ENCODE data around the gene CORO2B. TPM values are rescaled to one million over a fixed set of nuclear protein-coding genes. Genes with fewer than 3 reads are reported as not detected.

Gene CORO2B
- polyA plus RNA-seq, 2 donors: 0.24 to 0.35 TPM

DNA sequence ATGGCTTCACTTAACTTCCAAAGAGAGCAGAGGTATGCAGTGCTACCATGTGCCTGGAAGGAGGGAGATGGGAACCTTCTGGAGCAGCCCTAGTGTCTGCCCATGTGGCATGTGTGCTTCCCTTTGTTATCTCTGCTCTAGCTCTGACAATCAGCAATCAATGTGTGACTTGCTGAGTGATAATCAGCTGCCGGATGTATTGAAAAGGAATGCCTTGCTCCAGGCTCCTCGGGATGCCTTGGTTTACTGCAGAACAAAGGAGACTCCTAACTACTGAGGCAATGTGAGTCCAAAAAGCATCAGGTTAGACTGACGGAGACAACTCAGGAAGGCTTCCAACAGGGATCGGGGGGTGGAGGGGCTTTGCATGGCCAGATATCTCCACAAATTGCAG, 36.0 kb upstream of the CORO2B start:
- Histone ChIP-seq H3K9me3 (ENCODE audit: control insufficient read depth in 2 of 2, insufficient read depth in 1 of 2, low read depth in 1 of 2, low read length in 1 of 2) (no peaks in the 10 kb centered on the region), H3K4me1 (ENCODE audit: control insufficient read depth in 2 of 2, insufficient read depth in 2 of 2, low read length in 1 of 2) (peaks cover 0 to 5% of the 10 kb centered on the region in 2 donors), H3K4me3 (ENCODE audit: low read depth in 1 of 2, low read length in 2 of 2) (no peak overlapping the region), H3K36me3 (ENCODE audit: control insufficient read depth in 2 of 2, insufficient read depth in 2 of 2, low read length in 1 of 2) (no peaks in the 10 kb centered on the region), H3K27me3 (ENCODE audit: control insufficient read depth in 1 of 2, insufficient read depth in 2 of 2, low read length in 2 of 2) (no peaks in the 10 kb centered on the region), H3K27ac (ENCODE audit: low read depth in 2 of 2, low read length in 1 of 2) (no peak overlapping the region)
- 66 to 75% methylated on average over 4 of the region's 4 CpGs for WGBS, 2 donors

DNA sequence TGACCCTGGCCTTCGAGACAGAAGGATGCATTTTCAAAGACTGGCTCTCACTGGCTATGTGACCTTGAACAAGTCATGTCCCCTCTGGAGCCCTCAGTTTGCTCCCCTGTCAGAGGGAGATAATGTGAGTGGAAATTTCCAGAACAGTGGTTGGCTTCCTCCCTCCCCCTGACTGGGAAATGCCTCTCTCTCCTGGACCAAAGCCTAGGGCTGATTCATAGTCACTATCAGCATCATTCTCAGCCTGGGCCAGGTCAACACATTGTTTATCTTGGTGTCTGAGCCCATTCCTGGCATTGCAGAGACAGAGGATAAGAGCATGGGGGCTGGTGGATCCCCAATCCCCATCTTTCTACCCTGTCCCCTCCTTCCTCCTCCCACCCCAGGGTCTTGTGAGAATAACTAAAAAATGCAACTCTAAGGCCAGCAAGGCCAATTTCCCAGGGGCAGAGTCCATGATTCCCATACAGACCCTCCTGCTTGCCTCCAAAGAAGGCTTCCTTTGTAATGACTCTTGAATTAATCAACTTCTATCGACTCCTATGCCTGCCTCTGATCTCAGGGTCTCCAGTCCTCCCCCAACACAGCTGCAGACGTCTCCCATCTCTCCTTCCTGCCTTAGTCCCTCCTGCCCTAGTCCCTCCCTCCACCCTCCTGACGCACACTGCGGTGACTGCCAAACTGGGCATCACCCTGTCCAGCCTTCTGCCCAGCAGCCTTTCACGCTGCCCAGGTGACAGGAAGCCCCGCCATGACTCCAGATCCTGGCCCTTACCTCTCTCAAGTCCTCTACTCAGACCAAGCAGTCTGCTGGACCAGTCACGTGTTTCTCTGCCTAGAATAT, 35.4 kb upstream of the CORO2B start:
- 77 to 89% methylated on average over 8 of the region's 8 CpGs for WGBS, 2 donors
- Histone ChIP-seq H3K4me3 (ENCODE audit: low read depth in 1 of 2, low read length in 2 of 2) (no peak overlapping the region), H3K27me3 (ENCODE audit: control insufficient read depth in 1 of 2, insufficient read depth in 2 of 2, low read length in 2 of 2) (no peaks in the 10 kb centered on the region), H3K27ac (ENCODE audit: low read depth in 2 of 2, low read length in 1 of 2) (peak overlapping the region in 1 of 2 donors; percentile 5), H3K36me3 (ENCODE audit: control insufficient read depth in 2 of 2, insufficient read depth in 2 of 2, low read length in 1 of 2) (no peaks in the 10 kb centered on the region), H3K4me1 (ENCODE audit: control insufficient read depth in 2 of 2, insufficient read depth in 2 of 2, low read length in 1 of 2) (peaks cover 0 to 5% of the 10 kb centered on the region in 2 donors), H3K9me3 (ENCODE audit: control insufficient read depth in 2 of 2, insufficient read depth in 1 of 2, low read depth in 1 of 2, low read length in 1 of 2) (no peaks in the 10 kb centered on the region)

DNA sequence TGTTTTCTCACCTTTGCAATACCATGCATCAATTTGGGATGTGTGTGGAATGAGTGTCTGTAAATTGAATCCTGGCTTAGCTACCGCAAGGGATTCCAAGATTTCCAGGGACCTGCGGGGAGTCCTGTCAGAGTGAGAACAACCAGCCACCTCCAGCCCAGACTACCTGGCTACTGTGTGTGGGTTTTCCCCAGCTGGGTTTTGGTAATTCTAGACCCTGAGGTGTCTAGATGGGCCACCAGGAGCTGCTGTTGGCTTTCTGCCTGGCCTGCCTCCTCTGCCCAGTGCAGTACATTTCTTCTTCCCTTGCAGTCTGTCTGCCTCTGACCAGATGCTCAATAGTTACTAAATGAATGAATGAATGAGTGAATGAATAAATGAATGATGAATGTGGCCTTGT, 32.5 kb upstream of the CORO2B start:
- H3K27ac ChIP-seq (ENCODE audit: low read depth in 2 of 2, low read length in 1 of 2): no peak overlapping the region
- peaks cover 0 to 5% of the 10 kb centered on the region in 2 donors for H3K4me1 ChIP-seq (ENCODE audit: control insufficient read depth in 2 of 2, insufficient read depth in 2 of 2, low read length in 1 of 2)
- no peaks in the 10 kb centered on the region for H3K27me3 ChIP-seq (ENCODE audit: control insufficient read depth in 1 of 2, insufficient read depth in 2 of 2, low read length in 2 of 2)
- 92 to 94% methylated on average over 2 of the region's 2 CpGs for WGBS, 2 donors
- no peaks in the 10 kb centered on the region for H3K9me3 ChIP-seq (ENCODE audit: control insufficient read depth in 2 of 2, insufficient read depth in 1 of 2, low read depth in 1 of 2, low read length in 1 of 2)
- no peaks in the 10 kb centered on the region for H3K36me3 ChIP-seq (ENCODE audit: control insufficient read depth in 2 of 2, insufficient read depth in 2 of 2, low read length in 1 of 2)
- H3K4me3 ChIP-seq (ENCODE audit: low read depth in 1 of 2, low read length in 2 of 2): no peak overlapping the region

DNA sequence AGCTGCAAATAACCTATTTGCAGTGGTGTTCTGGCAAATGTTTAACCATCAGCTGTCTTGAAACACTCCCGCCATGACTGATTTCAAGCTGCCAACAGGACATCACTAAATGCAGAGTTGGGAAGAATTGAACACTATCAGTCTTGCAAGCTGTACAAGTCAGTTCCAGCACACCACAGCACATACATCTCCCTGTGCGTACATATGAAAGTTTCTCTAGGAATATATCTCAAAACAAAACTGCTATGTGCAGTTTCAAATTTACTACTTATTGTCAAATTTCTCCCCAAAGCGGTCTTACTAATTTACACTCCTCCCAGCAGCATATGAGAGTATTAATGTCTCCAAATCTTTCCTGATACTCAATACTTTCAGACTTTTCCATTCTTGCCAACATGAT, 30.4 kb upstream of the CORO2B start:
- 74 to 76% methylated on average over 3 of the region's 3 CpGs for WGBS, 2 donors
- Histone ChIP-seq H3K4me1 (ENCODE audit: control insufficient read depth in 2 of 2, insufficient read depth in 2 of 2, low read length in 1 of 2) (peaks cover 0 to 3% of the 10 kb centered on the region in 2 donors), H3K9me3 (ENCODE audit: control insufficient read depth in 2 of 2, insufficient read depth in 1 of 2, low read depth in 1 of 2, low read length in 1 of 2) (no peaks in the 10 kb centered on the region), H3K27ac (ENCODE audit: low read depth in 2 of 2, low read length in 1 of 2) (no peak overlapping the region), H3K36me3 (ENCODE audit: control insufficient read depth in 2 of 2, insufficient read depth in 2 of 2, low read length in 1 of 2) (no peaks in the 10 kb centered on the region), H3K4me3 (ENCODE audit: low read depth in 1 of 2, low read length in 2 of 2) (no peak overlapping the region), H3K27me3 (ENCODE audit: control insufficient read depth in 1 of 2, insufficient read depth in 2 of 2, low read length in 2 of 2) (no peaks in the 10 kb centered on the region)

DNA sequence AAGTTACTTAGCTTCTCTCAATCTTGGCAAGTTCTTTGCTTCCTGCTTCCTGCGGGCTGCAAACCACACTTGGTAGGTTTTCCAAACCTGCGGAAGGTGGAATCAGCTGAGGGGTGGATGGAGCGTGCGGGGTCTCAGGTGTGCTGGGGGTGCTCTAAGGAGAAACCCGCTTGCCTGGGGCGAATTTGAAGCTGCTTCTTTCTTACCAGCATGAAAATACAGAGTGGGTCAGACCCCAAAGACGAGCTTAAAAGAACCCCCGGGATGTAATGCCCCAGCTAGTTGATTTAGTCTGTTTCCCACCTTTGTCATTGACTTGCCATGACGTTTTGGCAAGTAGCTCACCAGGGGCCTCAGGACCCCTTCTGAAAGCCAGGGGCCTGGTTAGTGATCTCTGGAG, 28.8 kb upstream of the CORO2B start:
- H3K27me3 ChIP-seq (ENCODE audit: control insufficient read depth in 1 of 2, insufficient read depth in 2 of 2, low read length in 2 of 2): no peaks in the 10 kb centered on the region
- WGBS, 2 donors: 63 to 69% methylated on average over 9 of the region's 9 CpGs
- no peaks in the 10 kb centered on the region for H3K36me3 ChIP-seq (ENCODE audit: control insufficient read depth in 2 of 2, insufficient read depth in 2 of 2, low read length in 1 of 2)
- H3K4me3 ChIP-seq (ENCODE audit: low read depth in 1 of 2, low read length in 2 of 2): no peak overlapping the region
- no peak overlapping the region for H3K27ac ChIP-seq (ENCODE audit: low read depth in 2 of 2, low read length in 1 of 2)
- no peaks in the 10 kb centered on the region for H3K4me1 ChIP-seq (ENCODE audit: control insufficient read depth in 2 of 2, insufficient read depth in 2 of 2, low read length in 1 of 2)
- H3K9me3 ChIP-seq (ENCODE audit: control insufficient read depth in 2 of 2, insufficient read depth in 1 of 2, low read depth in 1 of 2, low read length in 1 of 2): no peaks in the 10 kb centered on the region

DNA sequence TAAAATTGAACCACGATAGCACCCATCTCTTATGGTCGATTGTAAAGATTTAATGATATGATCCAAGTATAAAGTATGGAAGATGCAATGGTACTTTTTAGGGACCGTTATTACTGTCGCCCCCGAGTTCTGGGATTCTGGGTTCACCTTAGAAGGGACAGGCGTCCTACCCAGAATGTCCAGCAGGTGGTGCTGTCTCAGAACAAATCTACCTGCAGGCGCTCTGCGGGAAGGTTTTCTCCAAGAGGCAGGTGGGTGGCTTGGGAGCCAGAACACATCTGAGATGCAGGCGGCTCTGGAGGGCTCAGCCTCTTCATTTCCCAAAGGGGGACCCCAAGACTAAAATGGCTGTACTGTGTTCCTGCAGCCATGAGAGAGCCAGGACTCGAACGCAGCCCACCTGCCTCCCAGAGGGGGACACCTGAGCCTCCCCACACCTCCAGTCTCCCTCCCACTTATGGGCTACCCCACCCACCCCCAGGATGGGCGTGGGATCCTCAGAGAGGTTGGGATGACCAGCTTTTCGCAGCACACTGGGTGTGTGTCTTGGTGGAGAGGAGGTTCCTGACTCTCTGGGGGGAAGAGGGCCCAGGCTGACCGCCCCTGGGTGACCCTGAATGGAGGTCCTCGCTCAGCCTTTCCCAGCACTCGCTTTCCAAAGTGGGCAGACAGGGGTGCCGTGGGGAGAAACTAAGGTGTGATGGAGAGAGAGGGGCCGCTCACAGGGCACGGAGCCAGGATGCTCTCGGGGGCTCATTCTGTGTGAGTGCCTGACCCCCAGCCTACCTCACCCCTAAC, 28.1 kb upstream of the CORO2B start:
- H3K27ac ChIP-seq (ENCODE audit: low read depth in 2 of 2, low read length in 1 of 2): no peak overlapping the region
- H3K4me3 ChIP-seq (ENCODE audit: low read depth in 1 of 2, low read length in 2 of 2): no peak overlapping the region
- H3K27me3 ChIP-seq (ENCODE audit: control insufficient read depth in 1 of 2, insufficient read depth in 2 of 2, low read length in 2 of 2): no peaks in the 10 kb centered on the region
- no peaks in the 10 kb centered on the region for H3K9me3 ChIP-seq (ENCODE audit: control insufficient read depth in 2 of 2, insufficient read depth in 1 of 2, low read depth in 1 of 2, low read length in 1 of 2)
- no peaks in the 10 kb centered on the region for H3K4me1 ChIP-seq (ENCODE audit: control insufficient read depth in 2 of 2, insufficient read depth in 2 of 2, low read length in 1 of 2)
- no peaks in the 10 kb centered on the region for H3K36me3 ChIP-seq (ENCODE audit: control insufficient read depth in 2 of 2, insufficient read depth in 2 of 2, low read length in 1 of 2)
- WGBS, 2 donors: 41 to 42% methylated on average over 20 of the region's 20 CpGs

DNA sequence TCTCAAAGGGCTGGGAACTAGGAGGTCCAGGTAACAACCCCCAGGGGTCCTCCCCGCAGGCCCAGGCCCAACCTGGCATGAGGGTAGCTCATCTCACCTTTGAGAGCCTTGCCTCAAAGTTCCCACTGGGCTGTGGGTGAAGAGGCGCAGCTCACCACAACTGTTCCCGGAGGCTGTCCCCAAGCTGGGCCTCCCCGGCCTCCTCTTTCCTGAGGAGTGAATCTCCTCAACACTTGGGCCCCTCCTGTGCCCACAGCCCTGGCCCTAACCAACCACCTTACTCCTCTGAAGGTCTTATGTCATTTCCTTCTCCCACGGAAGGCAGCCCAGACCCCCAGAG, 27.5 kb upstream of the CORO2B start:
- no peak overlapping the region for H3K4me3 ChIP-seq (ENCODE audit: low read depth in 1 of 2, low read length in 2 of 2)
- H3K27me3 ChIP-seq (ENCODE audit: control insufficient read depth in 1 of 2, insufficient read depth in 2 of 2, low read length in 2 of 2): no peaks in the 10 kb centered on the region
- no peak overlapping the region for H3K27ac ChIP-seq (ENCODE audit: low read depth in 2 of 2, low read length in 1 of 2)
- no peaks in the 10 kb centered on the region for H3K36me3 ChIP-seq (ENCODE audit: control insufficient read depth in 2 of 2, insufficient read depth in 2 of 2, low read length in 1 of 2)
- no peaks in the 10 kb centered on the region for H3K4me1 ChIP-seq (ENCODE audit: control insufficient read depth in 2 of 2, insufficient read depth in 2 of 2, low read length in 1 of 2)
- WGBS, 2 donors: 74 to 86% methylated on average over 5 of the region's 5 CpGs
- no peaks in the 10 kb centered on the region for H3K9me3 ChIP-seq (ENCODE audit: control insufficient read depth in 2 of 2, insufficient read depth in 1 of 2, low read depth in 1 of 2, low read length in 1 of 2)

DNA sequence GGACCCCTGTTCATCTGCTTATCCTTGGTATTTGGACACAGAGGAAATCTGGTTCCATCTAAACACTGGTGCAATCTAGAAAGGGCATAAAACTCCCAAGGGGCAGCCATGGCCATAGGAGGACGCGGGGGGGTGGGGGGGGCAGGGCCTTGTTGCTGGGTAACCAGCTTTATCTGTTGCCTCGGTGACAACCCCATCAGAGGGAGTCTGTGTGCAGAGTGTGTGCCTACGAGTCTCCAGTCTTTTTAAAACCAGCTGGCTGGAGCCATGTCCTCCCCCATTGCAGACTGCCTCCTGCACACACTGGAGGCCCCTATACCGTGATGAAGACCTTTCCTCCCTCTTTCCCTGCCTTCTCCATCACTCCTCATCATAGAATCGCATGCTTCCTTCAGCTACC, 26.4 kb upstream of the CORO2B start:
- Histone ChIP-seq H3K27me3 (ENCODE audit: control insufficient read depth in 1 of 2, insufficient read depth in 2 of 2, low read length in 2 of 2) (peaks cover 0 to 3% of the 10 kb centered on the region in 2 donors), H3K4me3 (ENCODE audit: low read depth in 1 of 2, low read length in 2 of 2) (no peak overlapping the region), H3K27ac (ENCODE audit: low read depth in 2 of 2, low read length in 1 of 2) (no peak overlapping the region), H3K9me3 (ENCODE audit: control insufficient read depth in 2 of 2, insufficient read depth in 1 of 2, low read depth in 1 of 2, low read length in 1 of 2) (no peaks in the 10 kb centered on the region), H3K4me1 (ENCODE audit: control insufficient read depth in 2 of 2, insufficient read depth in 2 of 2, low read length in 1 of 2) (no peaks in the 10 kb centered on the region), H3K36me3 (ENCODE audit: control insufficient read depth in 2 of 2, insufficient read depth in 2 of 2, low read length in 1 of 2) (no peaks in the 10 kb centered on the region)
- 64 to 66% methylated on average over 6 of the region's 6 CpGs for WGBS, 2 donors

DNA sequence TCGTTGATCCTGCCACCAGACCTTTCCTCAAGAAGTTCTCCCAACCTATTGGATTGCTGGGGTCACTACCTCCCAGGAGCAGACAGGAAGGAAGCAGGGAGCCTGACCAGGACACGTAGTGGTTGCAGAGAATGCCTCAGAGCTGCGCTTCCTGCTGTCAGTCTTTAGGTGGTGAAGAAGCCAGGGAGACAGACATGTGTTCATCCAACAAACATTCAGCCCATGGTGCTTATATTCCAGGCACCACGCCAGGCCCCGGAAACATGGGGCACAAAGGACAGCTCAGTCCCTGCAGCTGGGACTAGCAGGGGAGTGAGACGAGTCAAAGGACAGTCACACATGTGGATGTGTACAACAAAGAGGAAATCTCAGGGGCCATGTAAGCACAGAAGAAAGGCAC, 26.0 kb upstream of the CORO2B start:
- 47 to 50% methylated on average over 6 of the region's 6 CpGs for WGBS, 2 donors
- Histone ChIP-seq H3K27me3 (ENCODE audit: control insufficient read depth in 1 of 2, insufficient read depth in 2 of 2, low read length in 2 of 2) (peaks cover 0 to 3% of the 10 kb centered on the region in 2 donors), H3K4me3 (ENCODE audit: low read depth in 1 of 2, low read length in 2 of 2) (no peak overlapping the region), H3K36me3 (ENCODE audit: control insufficient read depth in 2 of 2, insufficient read depth in 2 of 2, low read length in 1 of 2) (no peaks in the 10 kb centered on the region), H3K9me3 (ENCODE audit: control insufficient read depth in 2 of 2, insufficient read depth in 1 of 2, low read depth in 1 of 2, low read length in 1 of 2) (no peaks in the 10 kb centered on the region), H3K27ac (ENCODE audit: low read depth in 2 of 2, low read length in 1 of 2) (no peak overlapping the region), H3K4me1 (ENCODE audit: control insufficient read depth in 2 of 2, insufficient read depth in 2 of 2, low read length in 1 of 2) (no peaks in the 10 kb centered on the region)

All from esophagus (tissue), 2 donors.